ENCODE measurements around the gene ARMH3. TPM values are rescaled to one million over a fixed set of nuclear protein-coding genes. Genes with fewer than 3 reads are reported as not detected.

ARMH3 gene
- total RNA-seq, 1 donor from 2014 or later, result 28.8 TPM

GRCh38 chr10:101838416-101838970 lies 217.5 kb downstream of the ARMH3 start:
- no peak for DNase-seq (ENCODE audit: extremely low spot score, unreplicated experiment)
- Mint-ChIP-seq H3K4me1 (ENCODE audit: unreplicated experiment) (peaks cover 18% of the 10 kb centered on the region), H3K27me3 (ENCODE audit: unreplicated experiment) (no peaks in the 10 kb centered on the region), H3K4me3 (ENCODE audit: unreplicated experiment) (no peak overlapping the region), H3K9me3 (ENCODE audit: unreplicated experiment) (no peaks in the 10 kb centered on the region), H3K36me3 (ENCODE audit: unreplicated experiment) (no peaks in the 10 kb centered on the region), H3K27ac (ENCODE audit: unreplicated experiment) (no peak overlapping the region)
- TF ChIP-seq CTCF (IDR thresholded peaks at IDR 0.05), result no peak

DNA sequence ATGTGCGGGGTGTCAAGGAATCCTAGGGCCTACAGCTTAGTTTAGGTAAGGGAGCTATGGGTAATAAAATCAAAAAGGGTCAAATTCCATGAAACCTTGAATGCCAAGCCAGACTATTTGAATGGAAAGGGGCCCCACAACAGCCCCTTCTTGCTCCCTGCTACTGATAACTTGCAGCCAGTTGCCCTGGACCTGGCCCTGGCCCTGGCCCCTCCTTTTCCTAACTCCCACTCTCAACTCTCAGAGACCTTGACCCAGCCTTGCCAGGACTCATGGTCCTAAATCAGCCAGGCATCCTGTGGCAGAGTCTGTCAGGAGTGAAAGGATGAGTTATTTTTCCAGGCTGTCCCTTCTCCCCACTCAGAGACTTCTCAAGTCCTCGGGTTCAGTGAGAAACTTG lies 218.2 kb downstream of the ARMH3 start:
- no peaks in the 10 kb centered on the region for H3K9me3 Mint-ChIP-seq (ENCODE audit: unreplicated experiment)
- H3K27ac Mint-ChIP-seq (ENCODE audit: unreplicated experiment), result no peak overlapping the region
- no peak for DNase-seq (ENCODE audit: extremely low spot score, unreplicated experiment)
- H3K4me1 Mint-ChIP-seq (ENCODE audit: unreplicated experiment), result peaks cover 19% of the 10 kb centered on the region
- no peak for TF ChIP-seq CTCF (IDR thresholded peaks at IDR 0.05)
- H3K27me3 Mint-ChIP-seq (ENCODE audit: unreplicated experiment), result no peaks in the 10 kb centered on the region
- H3K36me3 Mint-ChIP-seq (ENCODE audit: unreplicated experiment), result no peaks in the 10 kb centered on the region
- no peak overlapping the region for H3K4me3 Mint-ChIP-seq (ENCODE audit: unreplicated experiment)

GRCh38 chr10:101835362-101835761 lies 220.6 kb downstream of the ARMH3 start:
- no peak for TF ChIP-seq CTCF (IDR thresholded peaks at IDR 0.05)
- no peak for DNase-seq (ENCODE audit: extremely low spot score, unreplicated experiment)
- Mint-ChIP-seq H3K9me3 (ENCODE audit: unreplicated experiment) (no peaks in the 10 kb centered on the region), H3K27me3 (ENCODE audit: unreplicated experiment) (no peaks in the 10 kb centered on the region), H3K4me1 (ENCODE audit: unreplicated experiment) (peaks cover 21% of the 10 kb centered on the region), H3K27ac (ENCODE audit: unreplicated experiment) (no peak overlapping the region), H3K36me3 (ENCODE audit: unreplicated experiment) (no peaks in the 10 kb centered on the region), H3K4me3 (ENCODE audit: unreplicated experiment) (no peak overlapping the region)

DNA sequence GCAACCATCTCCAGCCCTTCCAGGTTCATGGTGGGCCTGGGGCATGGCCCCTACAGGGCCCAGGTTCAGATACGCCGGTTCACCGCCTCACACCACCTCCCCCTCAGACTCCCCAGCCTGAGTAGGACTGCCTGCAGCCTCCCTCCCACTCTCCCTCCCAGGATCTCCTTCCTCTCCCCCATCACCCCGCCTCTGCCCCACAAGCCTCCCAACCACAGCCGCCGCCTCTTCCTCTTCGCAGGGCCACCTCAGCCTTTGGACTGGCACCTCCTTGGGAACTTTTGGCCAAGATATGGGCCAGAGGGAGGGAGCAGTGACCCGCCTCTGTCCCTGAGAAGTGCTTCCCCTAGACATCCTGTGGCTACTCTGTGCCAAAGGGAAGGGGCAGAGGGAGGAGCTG lies 221.6 kb downstream of the ARMH3 start:
- no peak for DNase-seq (ENCODE audit: extremely low spot score, unreplicated experiment)
- Mint-ChIP-seq H3K4me3 (ENCODE audit: unreplicated experiment) (no peak overlapping the region), H3K36me3 (ENCODE audit: unreplicated experiment) (no peaks in the 10 kb centered on the region), H3K9me3 (ENCODE audit: unreplicated experiment) (no peaks in the 10 kb centered on the region), H3K27me3 (ENCODE audit: unreplicated experiment) (no peaks in the 10 kb centered on the region), H3K27ac (ENCODE audit: unreplicated experiment) (no peak overlapping the region), H3K4me1 (ENCODE audit: unreplicated experiment) (peaks cover 20% of the 10 kb centered on the region)
- TF ChIP-seq CTCF (IDR thresholded peaks at IDR 0.05), result no peak

- Mint-ChIP-seq H3K27ac (ENCODE audit: unreplicated experiment) (no peak overlapping the region), H3K27me3 (ENCODE audit: unreplicated experiment) (no peaks in the 10 kb centered on the region), H3K4me1 (ENCODE audit: unreplicated experiment) (peaks cover 18% of the 10 kb centered on the region), H3K9me3 (ENCODE audit: unreplicated experiment) (no peaks in the 10 kb centered on the region), H3K4me3 (ENCODE audit: unreplicated experiment) (no peak overlapping the region), H3K36me3 (ENCODE audit: unreplicated experiment) (no peaks in the 10 kb centered on the region)
- no peak for TF ChIP-seq CTCF (IDR thresholded peaks at IDR 0.05)
- no peak for DNase-seq (ENCODE audit: extremely low spot score, unreplicated experiment)
These were observed 222.5 kb downstream of the ARMH3 start for GRCh38 chr10:101833466-101833865.
